DMS 273 treated with DMSO at 0.1 percent for 48 hours (cell line): ENCODE measurements around the gene NOXO1.
"Not testable (repeated sequence)": the region's sequence is repeated elsewhere in the genome, so short reads cannot be mapped to it uniquely, and the experiment has no call there.

ENCODE experiments used
- DNase-seq: peaks from one replicate; lab custom pipeline; 2025; lab: John Stamatoyannopoulos, UW

NOXO1 gene

GRCh38 chr16:1962161-1963153, 18.8 kb downstream of the NOXO1 start:
- DNase-seq: not testable (repeated sequence)

GRCh38 chr16:1961651-1962067, 19.6 kb downstream of the NOXO1 start:
- peak; percentile 70 for DNase-seq

GRCh38 chr16:1960665-1961630, 20.3 kb downstream of the NOXO1 start:
- DNase-seq: peak; percentile 95

GRCh38 chr16:1959269-1960039, 21.8 kb downstream of the NOXO1 start, which contains the start of gene NDUFB10:
Gene NDUFB10, plus strand, starts transcription at chr16:1959538. Its CDS starts 87 bp downstream, at chr16:1959625.
- peak; percentile 57 for DNase-seq

- DNase-seq: no peak
Observed at GRCh38 chr16:1958715-1959268, 22.5 kb downstream of the NOXO1 start.

- not testable (repeated sequence) for DNase-seq
Observed at GRCh38 chr16:1958143-1958491, 23.2 kb downstream of the NOXO1 start.

- not testable (repeated sequence) for DNase-seq
Observed at GRCh38 chr16:1957434-1958142, 23.7 kb downstream of the NOXO1 start.

- DNase-seq: no peak
Observed at GRCh38 chr16:1953734-1954133, 27.5 kb downstream of the NOXO1 start.

GRCh38 chr16:1950559-1950958, 30.7 kb downstream of the NOXO1 start:
- DNase-seq: no peak

GRCh38 chr16:1950047-1950446, 31.2 kb downstream of the NOXO1 start:
- DNase-seq: no peak

- no peak for DNase-seq
Observed at GRCh38 chr16:1949507-1949906, 31.8 kb downstream of the NOXO1 start.

GRCh38 chr16:1947369-1947670, 33.9 kb downstream of the NOXO1 start:
- no peak for DNase-seq

- no peak for DNase-seq
Observed at GRCh38 chr16:1946495-1947368, 34.5 kb downstream of the NOXO1 start.

- no peak for DNase-seq
Observed at GRCh38 chr16:1945559-1946391, 35.5 kb downstream of the NOXO1 start.

- no peak for DNase-seq
Observed at GRCh38 chr16:1944612-1945199, 36.6 kb downstream of the NOXO1 start.

GRCh38 chr16:1942810-1943726, 38.2 kb downstream of the NOXO1 start, which contains the start of gene MSRB1:
Gene MSRB1, minus strand, starts transcription at chr16:1943199. Its CDS starts 43 bp downstream, at chr16:1943156.
- peak; percentile 94 for DNase-seq
